GM21367 (cell line): ENCODE measurements around the gene ALOX15.
"Not testable (repeated sequence)": the region's sequence is repeated elsewhere in the genome, so short reads cannot be mapped to it uniquely, and the experiment has no call there.

Experiments used
- ATAC-seq: cut with Tn5 transposase; IDR thresholded peaks from one replicate; pipeline ENCODE4 v1.9.1; 2021; ENCODE audit not compliant: unreplicated experiment

The ALOX15 gene

GRCh38 chr17:4641297-4642195, at the start of gene ALOX15:
TSS of gene ALOX15 (minus strand) at chr17:4641678. CDS start at chr17:4641651, 27 bp downstream.
- ATAC-seq, result no peak

GRCh38 chr17:4690745-4691144, 49.3 kb upstream of the ALOX15 start:
- ATAC-seq, result no peak

- ATAC-seq, result not testable (repeated sequence)
Observed at GRCh38 chr17:4689872-4690271, 48.4 kb upstream of the ALOX15 start.

- not testable (repeated sequence) for ATAC-seq
Observed at GRCh38 chr17:4683739-4684138, 42.3 kb upstream of the ALOX15 start.

- ATAC-seq, result no peak
Observed at GRCh38 chr17:4679658-4680057, 38.2 kb upstream of the ALOX15 start.

GRCh38 chr17:4678448-4679026, 37.1 kb upstream of the ALOX15 start:
- no peak for ATAC-seq

GRCh38 chr17:4676791-4677190, 35.3 kb upstream of the ALOX15 start:
- no peak for ATAC-seq

GRCh38 chr17:4675791-4676190, 34.3 kb upstream of the ALOX15 start:
- no peak for ATAC-seq

GRCh38 chr17:4674685-4674998, 33.2 kb upstream of the ALOX15 start:
- ATAC-seq, result no peak

GRCh38 chr17:4673986-4674684, 32.7 kb upstream of the ALOX15 start:
- ATAC-seq, result no peak

- no peak for ATAC-seq
Observed at GRCh38 chr17:4673169-4673568, 31.7 kb upstream of the ALOX15 start.

GRCh38 chr17:4672751-4673150, 31.3 kb upstream of the ALOX15 start:
- ATAC-seq, result no peak

GRCh38 chr17:4672055-4672630, 30.7 kb upstream of the ALOX15 start:
- no peak for ATAC-seq

GRCh38 chr17:4667166-4667565, 25.7 kb upstream of the ALOX15 start:
- ATAC-seq, result no peak

- ATAC-seq, result no peak
Observed at GRCh38 chr17:4666296-4666695, 24.8 kb upstream of the ALOX15 start.

GRCh38 chr17:4665027-4665426, 23.5 kb upstream of the ALOX15 start:
- no peak for ATAC-seq

GRCh38 chr17:4664230-4664629, 22.8 kb upstream of the ALOX15 start:
- no peak for ATAC-seq

- ATAC-seq, result no peak
Observed at GRCh38 chr17:4663711-4664110, 22.2 kb upstream of the ALOX15 start.

- no peak for ATAC-seq
Observed at GRCh38 chr17:4658478-4659305, 17.2 kb upstream of the ALOX15 start.

GRCh38 chr17:4657678-4658077, 16.2 kb upstream of the ALOX15 start:
- no peak for ATAC-seq

GRCh38 chr17:4655933-4656332, 14.5 kb upstream of the ALOX15 start:
- ATAC-seq, result not testable (repeated sequence)
